GM18951 (cell line): ENCODE results near the gene SLC17A1.

Source experiments
- POLR2A ChIP-seq: IDR thresholded peaks from 4 replicates; pipeline ENCODE4 v1.6.1; 2011; ENCODE audit warnings: mild to moderate bottlenecking; ENCODE audit not compliant: insufficient read length, insufficient read depth; ENCODE audit errors: extremely low read depth
- in situ Hi-C: fragments of 300-500 bp; cut with MboI; formaldehyde crosslinking; loops from one replicate; pipeline ENCODE4 v1.12.0; 2022; ENCODE audit warnings: low sequenced_read_pairs, mixed read lengths, inconsistent platforms; ENCODE audit not compliant: unreplicated experiment

Gene SLC17A1

GRCh38 chr6:25862199-25862598 is 30.3 kb upstream of the SLC17A1 start:
- TF ChIP-seq POLR2A, result no peak
- in situ Hi-C loops, result no loop called here

GRCh38 chr6:25852756-25853155 is 20.9 kb upstream of the SLC17A1 start:
- in situ Hi-C loops, result no loop called here
- TF ChIP-seq POLR2A, result no peak

GRCh38 chr6:25851961-25852360 is 20.1 kb upstream of the SLC17A1 start:
- in situ Hi-C loops, result no loop called here
- TF ChIP-seq POLR2A, result no peak

GRCh38 chr6:25844518-25844917 is 12.7 kb upstream of the SLC17A1 start:
- TF ChIP-seq POLR2A, result no peak
- in situ Hi-C loops, result no loop called here

GRCh38 chr6:25842526-25842925 is 10.7 kb upstream of the SLC17A1 start:
- in situ Hi-C loops, result no loop called here
- TF ChIP-seq POLR2A, result no peak

- TF ChIP-seq POLR2A, result no peak
- in situ Hi-C loops, result no loop called here
These were observed 3.8 kb upstream of the SLC17A1 start for GRCh38 chr6:25835442-25836283.

GRCh38 chr6:25834950-25835349 is 3.1 kb upstream of the SLC17A1 start:
- in situ Hi-C loops, result no loop called here
- TF ChIP-seq POLR2A, result no peak

GRCh38 chr6:25833136-25833535 is 1.3 kb upstream of the SLC17A1 start:
- no peak for TF ChIP-seq POLR2A
- in situ Hi-C loops, result no loop called here

GRCh38 chr6:25832670-25833069 is 818 bp upstream of the SLC17A1 start:
- in situ Hi-C loops, result no loop called here
- TF ChIP-seq POLR2A, result no peak

- no peak for TF ChIP-seq POLR2A
- in situ Hi-C loops, result no loop called here
These were observed 433 bp upstream of the SLC17A1 start for GRCh38 chr6:25832307-25832662.

- in situ Hi-C loops, result no loop called here
- no peak for TF ChIP-seq POLR2A
These were observed 1.4 kb downstream of the SLC17A1 start for GRCh38 chr6:25830458-25830857.

GRCh38 chr6:25829375-25829774 is 2.5 kb downstream of the SLC17A1 start:
- TF ChIP-seq POLR2A, result no peak
- in situ Hi-C loops, result no loop called here

- TF ChIP-seq POLR2A, result no peak
- in situ Hi-C loops, result no loop called here
These were observed 10.5 kb downstream of the SLC17A1 start for GRCh38 chr6:25821341-25821740.

- in situ Hi-C loops, result no loop called here
These were observed 15.6 kb downstream of the SLC17A1 start for GRCh38 chr6:25816252-25816651.

More at GRCh38 chr6:25816252-25816651, 15.6 kb downstream of the SLC17A1 start:
- no peak for TF ChIP-seq POLR2A
